B cell (primary cell): ENCODE results near the gene MTUS2. TPM values are rescaled to one million over a fixed set of nuclear protein-coding genes. Genes with fewer than 3 reads are reported as not detected.

Experiments
- ATAC-seq: fragments of 200-7000 bp; cut with Tn5 transposase; one replicate; pipeline ENCODE4 v1.10.0; 2021; ENCODE audit warnings: low read depth, mild to moderate bottlenecking, moderate number of reproducible peaks, moderate library complexity
- CTCF ChIA-PET: fragments of 350-600 bp; sonication (Branson Sonifier 250); formaldehyde crosslinking; loops from one replicate; lab custom pipeline; 2021; ENCODE audit warnings: antibody characterized with exemption, inconsistent platforms; lab: Charles Lee
- POLR2A ChIA-PET: fragments of 350-600 bp; sonication (Branson Sonifier 250); formaldehyde crosslinking; loops from one replicate; lab custom pipeline; 2021; ENCODE audit warnings: antibody characterized with exemption; lab: Charles Lee
- DNase-seq: peaks from one replicate; pipeline ENCODE4 v3.0.0; 2013
- H2AFZ ChIP-seq: 2 replicates; pipeline ENCODE4 v1.6.1; 2012; ENCODE audit warnings: mild to moderate bottlenecking, low read depth, low read length; ENCODE audit not compliant: insufficient read depth, poor library complexity, severe bottlenecking
- H3K27ac ChIP-seq, 2 donors: 1 replicate in 1 of 2; 2 replicates in 1 of 2; pipeline ENCODE4 v1.5.1; 2012 to 2013; ENCODE audit warnings: low read length in 2 of 2, mild to moderate bottlenecking in 2 of 2, moderate library complexity in 1 of 2
- H3K27me3 ChIP-seq, 4 experiments: fragments of 200-600 bp in 1 of 4; sonication (generic) in 1 of 4; replicated peaks in 1 of 4; 1 replicate in 2 of 4; 2 replicates in 2 of 4; pipeline versions ENCODE4 v1.6.1 to v1.7.0; 2013 to 2016; ENCODE audit warnings: low read length in 3 of 4, mild to moderate bottlenecking in 2 of 4, mixed read lengths in 1 of 4, moderate library complexity in 1 of 4; ENCODE audit not compliant: insufficient read depth in 4 of 4, control insufficient read depth in 3 of 4; ENCODE audit errors: control extremely low read depth in 1 of 4
- H3K36me3 ChIP-seq, 2 experiments: replicated peaks in 1 of 2; 1 replicate in 1 of 2; 2 replicates in 1 of 2; pipeline versions ENCODE4 v1.6.1 to v1.7.1; 2013; ENCODE audit warnings: low read length in 1 of 2; ENCODE audit not compliant: insufficient read depth in 2 of 2, control insufficient read depth in 1 of 2; ENCODE audit errors: control extremely low read depth in 1 of 2, extremely low read depth in 1 of 2
- H3K4me1 ChIP-seq, 2 donors: fragments of 200-600 bp in 1 of 2; sonication (generic) in 1 of 2; 1 replicate in 1 of 2; 2 replicates in 1 of 2; pipeline versions ENCODE4 v1.5.1 to v1.6.1; 2013 to 2017; ENCODE audit warnings: low read length in 2 of 2; ENCODE audit not compliant: control insufficient read depth in 2 of 2, insufficient read depth in 2 of 2
- H3K4me2 ChIP-seq: replicated peaks from 2 replicates; pipeline ENCODE3; 2012; ENCODE audit warnings: mild to moderate bottlenecking, low read depth, low read length; ENCODE audit not compliant: poor library complexity, severe bottlenecking
- H3K4me3 ChIP-seq, 5 experiments: fragments of 200-600 bp in 1 of 5; sonication (generic) in 1 of 5; 1 replicate in 3 of 5; 2 replicates in 2 of 5; pipeline versions ENCODE4 v1.5.1 to v1.7.0; 2011 to 2016; ENCODE audit warnings: low read length in 4 of 5, mild to moderate bottlenecking in 4 of 5, low read depth in 2 of 5, control low read depth in 1 of 5, moderate library complexity in 1 of 5; ENCODE audit not compliant: insufficient read depth in 1 of 5; ENCODE audit errors: control extremely low read depth in 1 of 5, extremely low read depth in 1 of 5
- H3K79me2 ChIP-seq: fragments of 200-600 bp; sonication (generic); one replicate; pipeline ENCODE4 v1.6.0; 2016; ENCODE audit warnings: low read length; ENCODE audit not compliant: control insufficient read depth, insufficient read depth
- H3K9ac ChIP-seq: fragments of 200-600 bp; sonication (generic); 2 replicates; pipeline ENCODE4 v1.6.1; 2017; ENCODE audit warnings: mild to moderate bottlenecking, low read length, moderate library complexity
- H3K9me3 ChIP-seq, 3 donors: one replicate each; pipeline versions ENCODE4 v1.6.1 to v1.7.1; 2013; ENCODE audit warnings: low read length in 2 of 3; ENCODE audit not compliant: control insufficient read depth in 2 of 3, insufficient read depth in 1 of 3; ENCODE audit errors: control extremely low read depth in 1 of 3
- H4K20me1 ChIP-seq: 2 replicates; pipeline ENCODE4 v1.6.0; 2012; ENCODE audit warnings: mild to moderate bottlenecking, low read length; ENCODE audit not compliant: insufficient read depth, control insufficient read depth, poor library complexity, severe bottlenecking
- H3K27ac Mint-ChIP-seq: one replicate; pipeline ENCODE4 v1.8.0; 2021; ENCODE audit warnings: mixed read lengths
- H3K27me3 Mint-ChIP-seq: one replicate; pipeline ENCODE4 v1.8.0; 2021; ENCODE audit warnings: mixed read lengths
- H3K4me1 Mint-ChIP-seq: one replicate; pipeline ENCODE4 v1.8.0; 2021; ENCODE audit warnings: mixed read lengths
- H3K4me3 Mint-ChIP-seq: one replicate; pipeline ENCODE4 v1.8.0; 2021; ENCODE audit warnings: mixed read lengths
- H3K9me3 Mint-ChIP-seq: one replicate; pipeline ENCODE4 v1.8.0; 2022; ENCODE audit warnings: mixed read lengths; ENCODE audit not compliant: insufficient read depth
- CTCF ChIP-seq: fragments of 200-600 bp; IDR thresholded peaks from one replicate; pipeline ENCODE4 v1.8.0; 2022; ENCODE audit warnings: antibody characterized with exemption, mild to moderate bottlenecking
- EZH2 ChIP-seq: IDR thresholded peaks from 2 replicates; pipeline ENCODE4 v1.6.1; 2012; ENCODE audit warnings: borderline replicate concordance, low read depth, mild to moderate bottlenecking, moderate library complexity, low read length; ENCODE audit not compliant: insufficient read depth, poor library complexity, severe bottlenecking
- WGBS: methylation state at CpG from one replicate; pipeline ENCODE4 v1.1.5; 2013; ENCODE audit warnings: missing lambda C conversion rate; ENCODE audit not compliant: insufficient coverage; 5-methylcytosine and 5-hydroxymethylcytosine counted together
- intact Hi-C: fragments of 100-400 bp; cut with micrococcal nuclease; formaldehyde crosslinking; loops from one replicate; pipeline ENCODE4 v1.10.0; 2022
- polyA plus RNA-seq: library from polyadenylated mRNA; depleted of rRNA; stranded (reverse); fragments of >200 nt; gene quantifications from 2 replicates; pipeline ENCODE4 v1.2.3, GENCODE V29; 2012
- total RNA-seq, 2 donors: library from RNA; stranded (reverse); fragments of 120-200 nt in 1 of 2; gene quantifications; 1 replicate in 1 of 2; 2 replicates in 1 of 2; pipeline versions ENCODE4 v1.2.3 to v1.2.4, GENCODE V29; 2013 to 2022

Gene MTUS2
- total and polyA plus RNA-seq, 2 donors (not counting 1 experiment from before 2014, with no cell fraction given): 0.12 TPM; not detected in 1

GRCh38 chr13:29171244-29171643, 351.1 kb downstream of the MTUS2 start:
- intact Hi-C loops: no loop called here
- TF ChIP-seq EZH2: no peak
- no peak for TF ChIP-seq CTCF
- H2AFZ ChIP-seq: no peak overlapping the region
- H3K36me3 ChIP-seq: no peaks in the 10 kb centered on the region
- no peaks in the 10 kb centered on the region for H3K79me2 ChIP-seq
- DNase-seq (no peak), ATAC-seq (no peak)
- Mint-ChIP-seq H3K27me3 (peaks cover 24% of the 10 kb centered on the region), H3K4me3 (no peak overlapping the region), H3K9me3 (no peaks in the 10 kb centered on the region), H3K27ac (no peak overlapping the region), H3K4me1 (no peaks in the 10 kb centered on the region)
- no peaks in the 10 kb centered on the region for H3K27me3 ChIP-seq
- no peak overlapping the region for H3K4me2 ChIP-seq
- no peaks in the 10 kb centered on the region for H3K9me3 ChIP-seq
- H3K4me3 ChIP-seq: no peak overlapping the region
- H3K27ac ChIP-seq: no peak overlapping the region
- ChIA-PET CTCF (no interaction called here), POLR2A (no interaction called here)
- no peaks in the 10 kb centered on the region for H3K4me1 ChIP-seq
- WGBS: 90% methylated on average over 2 of the region's 3 CpGs
- H4K20me1 ChIP-seq: no peaks in the 10 kb centered on the region
- no peak overlapping the region for H3K9ac ChIP-seq

GRCh38 chr13:29174093-29174492, 354.0 kb downstream of the MTUS2 start:
- DNase-seq (no peak), ATAC-seq (no peak)
- Histone ChIP-seq H3K4me1 (no peaks in the 10 kb centered on the region), H3K9ac (no peak overlapping the region), H3K27me3 (peaks cover 0 to 3% (median 0%) of the 10 kb centered on the region in 4 experiments), H3K27ac (no peak overlapping the region), H4K20me1 (no peaks in the 10 kb centered on the region), H3K79me2 (no peaks in the 10 kb centered on the region), H3K4me2 (no peak overlapping the region), H2AFZ (no peak overlapping the region), H3K36me3 (no peaks in the 10 kb centered on the region), H3K4me3 (no peak overlapping the region), H3K9me3 (no peaks in the 10 kb centered on the region)
- 86% methylated on average over 1 of the region's 3 CpGs for WGBS
- ChIA-PET CTCF (no interaction called here), POLR2A (no interaction called here)
- no peak overlapping the region for H3K27ac Mint-ChIP-seq
- TF ChIP-seq CTCF (no peak), EZH2 (no peak)
- H3K27me3 Mint-ChIP-seq: peaks cover 23% of the 10 kb centered on the region
- no peaks in the 10 kb centered on the region for H3K9me3 Mint-ChIP-seq
- H3K4me3 Mint-ChIP-seq: no peak overlapping the region
- intact Hi-C loops: no loop called here
- H3K4me1 Mint-ChIP-seq: no peaks in the 10 kb centered on the region
